Peyer's patch (tissue), 4 donors: Measurements from ENCODE around the gene MX1. TPM values are rescaled to one million over a fixed set of nuclear protein-coding genes. Genes with fewer than 3 reads are reported as not detected.

Experiments
- DNase-seq, 3 donors: peaks; one replicate each; pipeline ENCODE4 v3.0.0-alpha.2; 2017 to 2019
- H3K27ac ChIP-seq, 4 donors: fragments of 200-600 bp; sonication (generic); one replicate each; pipeline ENCODE4 v1.5.1; 2016 to 2019
- H3K27me3 ChIP-seq, 2 donors: fragments of 200-600 bp; sonication (generic); one replicate each; pipeline ENCODE4 v1.5.1; 2019
- H3K36me3 ChIP-seq, 3 donors: fragments of 200-600 bp; sonication (generic); one replicate each; pipeline ENCODE4 v1.5.1; 2016 to 2019
- H3K4me1 ChIP-seq, 4 donors: fragments of 200-600 bp; sonication (generic); one replicate each; pipeline ENCODE4 v1.5.1; 2016 to 2019
- H3K4me3 ChIP-seq, 4 donors: fragments of 200-600 bp; sonication (generic); 1 replicate in 3 of 4; 2 replicates in 1 of 4; pipeline ENCODE4 v1.5.1; 2016 to 2019; ENCODE audit warnings: mild to moderate bottlenecking in 1 of 4
- H3K9me3 ChIP-seq, 4 donors: fragments of 200-600 bp; sonication (generic); one replicate each; pipeline ENCODE4 v1.5.1; 2016 to 2019; ENCODE audit warnings: mild to moderate bottlenecking in 1 of 4
- POLR2A ChIP-seq, 2 donors: fragments of 450-650 bp; IDR thresholded peaks; one replicate each; pipeline ENCODE4 v1.5.1; 2017; ENCODE audit warnings: antibody characterized with exemption in 2 of 2, mild to moderate bottlenecking in 2 of 2, moderate library complexity in 2 of 2
- total RNA-seq, 4 donors: library from RNA; depleted of rRNA; stranded (reverse); fragments of >200 nt; gene quantifications; one replicate each; pipeline ENCODE4 v1.1.0, GENCODE V29; 2016
- TF ChIP-seq, protein P1 (sequence below), 6 experiments: fragments of 450-650 bp in 4 of 6; fragments of 200-600 bp in 2 of 6; sonication (generic) in 1 of 6; IDR thresholded peaks; one replicate each; pipeline ENCODE4 v1.5.1; 2017 to 2019; ENCODE audit warnings: antibody characterized with exemption in 6 of 6, mild to moderate bottlenecking in 3 of 6, moderate library complexity in 1 of 6

Gene MX1
- total RNA-seq, 4 donors from 2014 or later: 52.4 to 109 (median 78.9) TPM

DNA sequence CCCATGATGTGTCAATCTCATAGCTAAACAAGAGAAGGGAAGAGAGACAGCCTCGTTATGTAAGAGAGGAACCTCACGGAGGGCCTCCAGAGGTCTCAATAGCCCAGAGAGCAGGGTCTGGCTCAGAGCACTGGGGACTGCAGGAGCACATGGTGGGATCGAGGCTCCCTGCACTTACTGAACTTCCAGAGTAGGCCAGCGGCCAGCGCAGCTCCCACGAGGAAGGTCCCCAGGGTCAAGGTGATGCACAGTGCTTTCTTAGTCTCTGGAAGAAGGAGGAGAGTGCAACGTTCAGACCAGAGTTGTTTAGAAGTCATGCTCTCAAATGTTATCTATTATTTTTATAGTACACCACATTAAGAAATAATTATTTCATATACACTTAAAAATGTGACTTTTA is 63.3 kb downstream of the MX1 start:
- peaks cover 0 to 94% (median 0%) of the 10 kb centered on the region in 3 donors for H3K36me3 ChIP-seq
- peak in 1 of 3 donors; percentile 10 for DNase-seq
- TF ChIP-seq, protein P1, sequence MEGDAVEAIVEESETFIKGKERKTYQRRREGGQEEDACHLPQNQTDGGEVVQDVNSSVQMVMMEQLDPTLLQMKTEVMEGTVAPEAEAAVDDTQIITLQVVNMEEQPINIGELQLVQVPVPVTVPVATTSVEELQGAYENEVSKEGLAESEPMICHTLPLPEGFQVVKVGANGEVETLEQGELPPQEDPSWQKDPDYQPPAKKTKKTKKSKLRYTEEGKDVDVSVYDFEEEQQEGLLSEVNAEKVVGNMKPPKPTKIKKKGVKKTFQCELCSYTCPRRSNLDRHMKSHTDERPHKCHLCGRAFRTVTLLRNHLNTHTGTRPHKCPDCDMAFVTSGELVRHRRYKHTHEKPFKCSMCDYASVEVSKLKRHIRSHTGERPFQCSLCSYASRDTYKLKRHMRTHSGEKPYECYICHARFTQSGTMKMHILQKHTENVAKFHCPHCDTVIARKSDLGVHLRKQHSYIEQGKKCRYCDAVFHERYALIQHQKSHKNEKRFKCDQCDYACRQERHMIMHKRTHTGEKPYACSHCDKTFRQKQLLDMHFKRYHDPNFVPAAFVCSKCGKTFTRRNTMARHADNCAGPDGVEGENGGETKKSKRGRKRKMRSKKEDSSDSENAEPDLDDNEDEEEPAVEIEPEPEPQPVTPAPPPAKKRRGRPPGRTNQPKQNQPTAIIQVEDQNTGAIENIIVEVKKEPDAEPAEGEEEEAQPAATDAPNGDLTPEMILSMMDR (IDR thresholded peaks at IDR 0.05): no peak
- TF ChIP-seq POLR2A (IDR thresholded peaks at IDR 0.05): no peak
- H3K27ac ChIP-seq: no peak overlapping the region
- H3K9me3 ChIP-seq: no peaks in the 10 kb centered on the region
- no peaks in the 10 kb centered on the region for H3K27me3 ChIP-seq
- no peak overlapping the region for H3K4me3 ChIP-seq
- H3K4me1 ChIP-seq: no peaks in the 10 kb centered on the region

DNA sequence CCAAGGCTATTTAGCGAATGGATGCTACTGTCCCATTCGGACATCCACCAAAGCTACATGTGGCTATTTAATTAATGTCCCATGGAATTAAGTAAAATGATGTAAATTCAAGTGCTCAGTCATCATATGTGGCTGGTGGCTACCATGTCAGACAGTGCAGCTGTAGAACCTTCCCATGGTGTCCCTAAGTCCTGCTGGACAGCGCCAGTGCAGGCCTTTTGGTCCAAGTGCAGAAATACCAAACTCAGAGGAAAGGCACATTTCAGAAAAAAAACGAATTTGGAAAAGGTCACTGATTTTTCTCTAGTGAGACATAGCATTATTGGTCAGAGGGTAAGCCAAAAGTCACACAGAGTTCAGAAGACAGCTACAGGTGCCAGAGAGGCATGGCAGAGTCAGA is 64.3 kb downstream of the MX1 start:
- Histone ChIP-seq H3K4me3 (no peak overlapping the region), H3K27me3 (no peaks in the 10 kb centered on the region), H3K36me3 (peaks cover 0 to 91% (median 0%) of the 10 kb centered on the region in 3 donors), H3K9me3 (no peaks in the 10 kb centered on the region), H3K4me1 (no peaks in the 10 kb centered on the region), H3K27ac (no peak overlapping the region)
- peak in 1 of 3 donors; percentile 6 for DNase-seq
- TF ChIP-seq, protein P1 (IDR thresholded peaks at IDR 0.05): no peak
- TF ChIP-seq POLR2A (IDR thresholded peaks at IDR 0.05): no peak

DNA sequence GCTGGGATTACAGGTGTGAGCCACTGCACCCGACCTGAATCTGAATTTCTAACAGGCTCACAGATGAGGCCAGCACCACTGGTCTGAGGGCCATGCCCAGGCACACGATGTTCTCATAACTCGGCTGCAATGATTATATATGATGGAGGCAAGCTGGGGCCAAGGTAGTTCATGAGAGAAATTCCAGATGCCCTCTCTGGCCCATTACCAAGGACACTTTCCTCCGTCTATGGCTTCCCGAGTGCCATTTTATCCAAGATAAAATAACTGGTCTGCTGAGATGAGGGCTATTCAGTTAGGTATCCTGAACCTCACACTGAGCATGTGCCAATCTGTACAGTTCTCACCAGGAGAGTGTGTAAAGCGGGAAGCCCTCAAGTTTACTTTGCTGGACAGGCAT is 65.4 kb downstream of the MX1 start:
- Histone ChIP-seq H3K9me3 (no peaks in the 10 kb centered on the region), H3K27ac (no peak overlapping the region), H3K27me3 (no peaks in the 10 kb centered on the region), H3K36me3 (peaks cover 0 to 89% (median 0%) of the 10 kb centered on the region in 3 donors), H3K4me3 (no peak overlapping the region), H3K4me1 (no peaks in the 10 kb centered on the region)
- TF ChIP-seq, protein P1 (IDR thresholded peaks at IDR 0.05): no peak
- TF ChIP-seq POLR2A (IDR thresholded peaks at IDR 0.05): no peak
- no peak for DNase-seq

DNA sequence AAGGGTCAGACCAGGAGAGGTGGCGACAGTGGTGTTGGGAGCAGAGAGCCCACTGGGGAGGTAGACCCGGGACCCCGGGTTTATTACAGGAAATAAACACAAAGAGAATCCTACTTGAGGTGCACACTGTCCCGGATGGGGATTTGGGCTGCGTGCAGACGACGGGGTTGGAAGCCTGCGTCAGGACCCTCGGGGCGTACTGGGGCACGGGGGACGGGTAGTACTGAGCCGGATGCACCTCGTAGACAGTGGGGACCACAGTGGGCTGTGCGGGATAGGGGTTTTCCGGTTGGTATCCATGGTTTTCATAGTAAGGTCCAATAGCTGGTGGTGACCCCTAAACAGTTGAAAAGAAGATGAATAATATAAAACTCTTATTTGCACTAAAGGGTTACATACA is 68.2 kb downstream of the MX1 start:
- no peak overlapping the region for H3K27ac ChIP-seq
- DNase-seq: peak in 1 of 3 donors; percentile 36

DNA sequence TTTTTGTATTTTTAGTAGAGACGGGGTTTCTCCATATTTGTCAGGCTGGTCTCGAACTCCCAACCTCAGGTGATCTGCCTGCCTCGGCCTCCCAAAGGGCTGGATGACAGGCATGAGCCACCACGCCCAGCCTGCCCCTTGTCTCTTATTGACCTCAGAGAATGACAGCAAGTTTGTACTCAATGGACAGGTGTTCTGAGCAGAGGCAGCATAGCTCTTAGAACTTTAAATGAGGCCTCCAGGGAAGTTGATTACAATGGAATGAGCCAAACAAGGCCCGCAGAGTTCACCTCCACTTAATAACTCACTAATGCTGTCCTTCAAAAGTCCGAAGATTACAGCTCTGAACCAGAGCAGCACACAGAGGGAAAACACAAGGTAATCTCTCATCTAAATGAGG is 71.0 kb downstream of the MX1 start:
- Histone ChIP-seq H3K27ac (peak overlapping the region in 2 of 4 donors; percentile 58 to 90), H3K36me3 (peaks cover 0 to 38% (median 0%) of the 10 kb centered on the region in 3 donors), H3K4me1 (peaks cover 0 to 31% (median 0%) of the 10 kb centered on the region in 4 donors), H3K9me3 (no peaks in the 10 kb centered on the region), H3K27me3 (no peaks in the 10 kb centered on the region), H3K4me3 (no peak overlapping the region)
- DNase-seq: peak in 2 of 3 donors; percentile 69 to 70
- TF ChIP-seq POLR2A (IDR thresholded peaks at IDR 0.05): no peak
- TF ChIP-seq, protein P1 (IDR thresholded peaks at IDR 0.05): no peak

More for the DNA sequence above, 68.2 kb downstream of the MX1 start:
- Histone ChIP-seq H3K4me3 (no peak overlapping the region), H3K36me3 (peaks cover 0 to 64% (median 0%) of the 10 kb centered on the region in 3 donors), H3K27me3 (no peaks in the 10 kb centered on the region), H3K9me3 (no peaks in the 10 kb centered on the region), H3K4me1 (peaks cover 0 to 22% (median 0%) of the 10 kb centered on the region in 4 donors)
- TF ChIP-seq POLR2A (IDR thresholded peaks at IDR 0.05): no peak
- TF ChIP-seq, protein P1 (IDR thresholded peaks at IDR 0.05): no peak

DNA sequence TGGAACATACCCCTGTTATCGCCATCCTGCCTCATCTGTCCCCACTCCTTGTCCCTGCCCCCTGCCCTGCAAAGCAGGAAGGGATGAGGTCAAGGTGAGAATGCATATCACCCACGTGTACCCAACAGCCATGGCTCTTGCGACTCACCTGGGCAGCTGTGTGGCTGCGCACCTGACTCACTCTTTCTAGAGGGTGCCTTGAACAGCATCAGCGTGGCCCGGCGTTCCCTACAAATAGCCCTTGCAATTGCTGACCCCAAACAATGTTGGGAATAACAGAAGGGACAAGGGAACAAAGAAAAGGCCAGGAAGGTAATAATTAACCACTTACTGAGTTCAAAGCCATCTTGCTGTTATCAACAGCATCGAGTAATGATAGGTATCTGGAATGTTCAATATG is 71.7 kb downstream of the MX1 start:
- Histone ChIP-seq H3K4me1 (peaks cover 0 to 31% (median 0%) of the 10 kb centered on the region in 4 donors), H3K4me3 (no peak overlapping the region), H3K9me3 (no peaks in the 10 kb centered on the region), H3K36me3 (peaks cover 0 to 31% (median 0%) of the 10 kb centered on the region in 3 donors), H3K27me3 (no peaks in the 10 kb centered on the region), H3K27ac (peak overlapping the region in 2 of 4 donors; percentile 58 to 90)
- DNase-seq: no peak
- TF ChIP-seq, protein P1 (IDR thresholded peaks at IDR 0.05): no peak
- no peak for TF ChIP-seq POLR2A (IDR thresholded peaks at IDR 0.05)
